Measurements from ENCODE around the gene ISLR. TPM values are rescaled to one million over a fixed set of nuclear protein-coding genes. Genes with fewer than 3 reads are reported as not detected.

The ISLR gene
- total RNA-seq, 1 experiment from 2014 or later: 0.12 TPM

GRCh38 chr15:74173380-74174218, at the start of gene ISLR (continued):
- TF ChIP-seq, protein P1, sequence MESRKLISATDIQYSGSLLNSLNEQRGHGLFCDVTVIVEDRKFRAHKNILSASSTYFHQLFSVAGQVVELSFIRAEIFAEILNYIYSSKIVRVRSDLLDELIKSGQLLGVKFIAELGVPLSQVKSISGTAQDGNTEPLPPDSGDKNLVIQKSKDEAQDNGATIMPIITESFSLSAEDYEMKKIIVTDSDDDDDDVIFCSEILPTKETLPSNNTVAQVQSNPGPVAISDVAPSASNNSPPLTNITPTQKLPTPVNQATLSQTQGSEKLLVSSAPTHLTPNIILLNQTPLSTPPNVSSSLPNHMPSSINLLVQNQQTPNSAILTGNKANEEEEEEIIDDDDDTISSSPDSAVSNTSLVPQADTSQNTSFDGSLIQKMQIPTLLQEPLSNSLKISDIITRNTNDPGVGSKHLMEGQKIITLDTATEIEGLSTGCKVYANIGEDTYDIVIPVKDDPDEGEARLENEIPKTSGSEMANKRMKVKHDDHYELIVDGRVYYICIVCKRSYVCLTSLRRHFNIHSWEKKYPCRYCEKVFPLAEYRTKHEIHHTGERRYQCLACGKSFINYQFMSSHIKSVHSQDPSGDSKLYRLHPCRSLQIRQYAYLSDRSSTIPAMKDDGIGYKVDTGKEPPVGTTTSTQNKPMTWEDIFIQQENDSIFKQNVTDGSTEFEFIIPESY (IDR thresholded peaks at IDR 0.05; ENCODE audit: extremely low read depth, insufficient replicate concordance, low read length): no peak
- TF ChIP-seq ZFX (IDR thresholded peaks at IDR 0.05) (no peak), SRF (IDR thresholded peaks at IDR 0.05; ENCODE audit: low read depth) (no peak), CBX3 (IDR thresholded peaks at IDR 0.05; ENCODE audit: low read depth) (no peak)

DNA sequence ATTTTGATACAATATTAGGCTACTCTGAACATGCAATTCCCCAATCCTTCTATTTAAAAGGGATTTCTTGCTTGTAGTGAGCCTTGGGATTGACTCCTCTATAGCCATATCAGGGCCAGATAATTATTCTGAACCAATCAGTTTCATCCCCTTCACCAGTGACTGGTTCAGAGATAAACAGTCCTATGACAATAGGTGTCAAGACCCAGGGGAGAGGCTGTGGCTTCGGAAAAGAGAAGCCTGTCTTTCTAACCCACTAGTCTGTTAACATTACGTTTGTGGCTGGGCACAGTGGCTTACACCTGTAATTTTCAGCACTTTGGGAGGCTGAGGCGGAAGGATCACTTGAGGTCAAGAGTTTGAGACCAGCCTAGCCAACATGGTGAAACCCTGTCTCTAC, 49.3 kb upstream of the ISLR start:
- H3K9me3 ChIP-seq (ENCODE audit: control insufficient read depth in 1 of 2, insufficient read depth in 1 of 2, low read depth in 1 of 2, low read length in 2 of 2): no peaks in the 10 kb centered on the region
- H3K9ac ChIP-seq (ENCODE audit: low read length): no peak overlapping the region
- DNase-seq (ENCODE audit: low read depth, low spot score) (no peak), ATAC-seq (no peak)
- H3K4me1 ChIP-seq (ENCODE audit: control insufficient read depth in 1 of 2, insufficient read depth in 2 of 2, low read length in 2 of 2): peaks cover 0 to 9% of the 10 kb centered on the region in 2 experiments; a peak in 2 of 4 replicates
- H3K27ac ChIP-seq (ENCODE audit: low read depth, low read length): no peak overlapping the region
- intact Hi-C loops (cut with micrococcal nuclease): no loop called here
- ChIA-PET POLR2A (no interaction called here), CTCF (interaction anchor here (2.3 kb wide), 1 partner anchor 184 kb away, joined by 10 read pairs; no protein-coding TSS in a partner anchor), RAD21 (ENCODE audit: low non-redundant PET in 1 of 2, low total read pairs in 2 of 2, uncharacterized antibody in 2 of 2, unreplicated experiment in 2 of 2) (no interaction called here)
- H3K4me2 ChIP-seq (ENCODE audit: low read length): no peak overlapping the region
- H3K36me3 ChIP-seq (ENCODE audit: control insufficient read depth in 1 of 2, insufficient read depth in 2 of 2, low read length in 2 of 2): no peaks in the 10 kb centered on the region
- H2AFZ ChIP-seq (ENCODE audit: low read depth, low read length, poor library complexity, severe bottlenecking): no peak overlapping the region
- BruUV-seq (replicated peaks): no TSS peak
- no peak for TF ChIP-seq EZH2 (IDR thresholded peaks at IDR 0.05)
- no peak for TF ChIP-seq JUND (IDR thresholded peaks at IDR 0.05)
- TF ChIP-seq TCF7L2 (IDR thresholded peaks at IDR 0.05; ENCODE audit: borderline replicate concordance, extremely low read depth, insufficient read depth, insufficient read length): no peak
- TF ChIP-seq ZFX (IDR thresholded peaks at IDR 0.05): no peak
- TF ChIP-seq SIN3A (IDR thresholded peaks at IDR 0.05; ENCODE audit: low read depth): no peak
- TF ChIP-seq, protein P2, sequence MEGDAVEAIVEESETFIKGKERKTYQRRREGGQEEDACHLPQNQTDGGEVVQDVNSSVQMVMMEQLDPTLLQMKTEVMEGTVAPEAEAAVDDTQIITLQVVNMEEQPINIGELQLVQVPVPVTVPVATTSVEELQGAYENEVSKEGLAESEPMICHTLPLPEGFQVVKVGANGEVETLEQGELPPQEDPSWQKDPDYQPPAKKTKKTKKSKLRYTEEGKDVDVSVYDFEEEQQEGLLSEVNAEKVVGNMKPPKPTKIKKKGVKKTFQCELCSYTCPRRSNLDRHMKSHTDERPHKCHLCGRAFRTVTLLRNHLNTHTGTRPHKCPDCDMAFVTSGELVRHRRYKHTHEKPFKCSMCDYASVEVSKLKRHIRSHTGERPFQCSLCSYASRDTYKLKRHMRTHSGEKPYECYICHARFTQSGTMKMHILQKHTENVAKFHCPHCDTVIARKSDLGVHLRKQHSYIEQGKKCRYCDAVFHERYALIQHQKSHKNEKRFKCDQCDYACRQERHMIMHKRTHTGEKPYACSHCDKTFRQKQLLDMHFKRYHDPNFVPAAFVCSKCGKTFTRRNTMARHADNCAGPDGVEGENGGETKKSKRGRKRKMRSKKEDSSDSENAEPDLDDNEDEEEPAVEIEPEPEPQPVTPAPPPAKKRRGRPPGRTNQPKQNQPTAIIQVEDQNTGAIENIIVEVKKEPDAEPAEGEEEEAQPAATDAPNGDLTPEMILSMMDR (IDR thresholded peaks at IDR 0.05 in 2 of 3, conservative IDR thresholded peaks at IDR 0.05 in 1 of 3; ENCODE audit: borderline replicate concordance in 1 of 3, insufficient read depth in 1 of 3, low read depth in 2 of 3, low read length in 2 of 3): no peak
- no peak for TF ChIP-seq RAD21 (IDR thresholded peaks at IDR 0.05; ENCODE audit: low read depth)
- TF ChIP-seq CBX3 (IDR thresholded peaks at IDR 0.05; ENCODE audit: low read depth): no peak
- TF ChIP-seq EZH2phosphoT487 (IDR thresholded peaks at IDR 0.05; ENCODE audit: borderline replicate concordance): no peak
- TF ChIP-seq ZNF274 (IDR thresholded peaks at IDR 0.05; ENCODE audit: low read depth, low read length): no peak
- TF ChIP-seq FOSL1 (IDR thresholded peaks at IDR 0.05; ENCODE audit: low read depth): no peak
- TF ChIP-seq MAX (IDR thresholded peaks at IDR 0.05): no peak
- no peaks in the 10 kb centered on the region; the same call in 1 of the 2 replicates for H3K27me3 ChIP-seq (ENCODE audit: insufficient read depth, low read length)
- no peaks in the 10 kb centered on the region for H4K20me1 ChIP-seq (ENCODE audit: insufficient read depth)
- H3K4me3 ChIP-seq (replicated peaks in 1 of 2; ENCODE audit: low read depth in 1 of 2, low read length in 2 of 2): no peak overlapping the region
- no peaks in the 10 kb centered on the region for H3K9me2 ChIP-seq (ENCODE audit: insufficient read depth)
- H3K79me2 ChIP-seq (ENCODE audit: insufficient read depth, low read length): no peaks in the 10 kb centered on the region

Data from HCT116 (cell line).